Esophagus muscularis mucosa (tissue), 3 donors: ENCODE data around the gene BTG4.

ENCODE experiments used
- EP300 ChIP-seq: sonication (generic); formaldehyde crosslinking; IDR thresholded peaks from one replicate; pipeline ENCODE4 v1.6.1; 2017; ENCODE audit warnings: antibody characterized with exemption
- TF ChIP-seq, protein P1 (sequence below), 3 experiments: fragments of 200-600 bp in 2 of 3; fragments of 450-650 bp in 1 of 3; sonication (generic) in 2 of 3; IDR thresholded peaks; one replicate each; pipeline ENCODE4 v1.5.1; 2017 to 2019; ENCODE audit warnings: antibody characterized with exemption in 3 of 3, mild to moderate bottlenecking in 2 of 3, moderate library complexity in 1 of 3

DNA sequence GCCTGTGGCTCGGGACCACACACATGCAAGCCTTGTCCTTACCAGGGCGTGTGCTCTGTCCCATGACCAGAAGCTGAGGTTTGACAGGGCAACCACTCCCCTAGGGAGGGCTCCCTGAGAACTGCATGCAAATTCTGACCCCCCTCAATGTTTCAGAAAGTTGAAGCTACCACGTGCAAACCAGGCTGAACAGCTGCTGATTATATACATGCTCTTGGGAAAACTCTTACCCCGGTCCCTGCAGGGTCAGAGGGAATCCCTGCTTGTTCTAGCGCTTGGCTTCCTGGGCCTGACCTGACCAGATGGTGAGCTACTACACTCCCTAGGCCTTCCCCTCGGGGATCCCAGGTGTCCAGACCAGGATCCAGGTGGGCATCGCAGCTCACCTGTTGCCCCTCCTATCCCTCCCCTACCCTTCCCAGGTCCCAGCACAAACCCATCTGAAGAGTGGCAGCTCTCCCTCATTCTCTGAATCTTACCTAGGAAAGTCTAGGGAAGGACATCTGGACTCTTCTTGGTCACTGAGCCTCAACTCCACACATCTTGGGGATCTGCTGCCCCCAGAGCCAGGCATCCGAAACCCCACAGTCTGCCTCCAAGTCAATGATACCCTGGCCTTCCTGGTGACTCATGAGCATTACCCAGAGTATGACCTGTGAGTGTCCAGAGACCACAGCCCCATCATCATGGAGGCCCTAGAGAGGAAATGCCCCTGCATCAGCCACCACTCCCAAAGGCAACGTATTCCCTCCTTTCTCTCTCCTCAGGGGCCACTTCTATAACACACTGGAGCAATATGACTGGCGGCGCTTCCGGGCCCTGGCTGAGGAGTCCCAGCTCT lies 61.5 kb downstream of the BTG4 start:
- TF ChIP-seq, protein P1, sequence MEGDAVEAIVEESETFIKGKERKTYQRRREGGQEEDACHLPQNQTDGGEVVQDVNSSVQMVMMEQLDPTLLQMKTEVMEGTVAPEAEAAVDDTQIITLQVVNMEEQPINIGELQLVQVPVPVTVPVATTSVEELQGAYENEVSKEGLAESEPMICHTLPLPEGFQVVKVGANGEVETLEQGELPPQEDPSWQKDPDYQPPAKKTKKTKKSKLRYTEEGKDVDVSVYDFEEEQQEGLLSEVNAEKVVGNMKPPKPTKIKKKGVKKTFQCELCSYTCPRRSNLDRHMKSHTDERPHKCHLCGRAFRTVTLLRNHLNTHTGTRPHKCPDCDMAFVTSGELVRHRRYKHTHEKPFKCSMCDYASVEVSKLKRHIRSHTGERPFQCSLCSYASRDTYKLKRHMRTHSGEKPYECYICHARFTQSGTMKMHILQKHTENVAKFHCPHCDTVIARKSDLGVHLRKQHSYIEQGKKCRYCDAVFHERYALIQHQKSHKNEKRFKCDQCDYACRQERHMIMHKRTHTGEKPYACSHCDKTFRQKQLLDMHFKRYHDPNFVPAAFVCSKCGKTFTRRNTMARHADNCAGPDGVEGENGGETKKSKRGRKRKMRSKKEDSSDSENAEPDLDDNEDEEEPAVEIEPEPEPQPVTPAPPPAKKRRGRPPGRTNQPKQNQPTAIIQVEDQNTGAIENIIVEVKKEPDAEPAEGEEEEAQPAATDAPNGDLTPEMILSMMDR (IDR thresholded peaks at IDR 0.05), result no peak
- TF ChIP-seq EP300, result no peak
